ENCODE results near the gene KLC1.
A peak's percentile ranks its signal among the peaks of the same experiment; 100 is the strongest.

KLC1 gene

DNA sequence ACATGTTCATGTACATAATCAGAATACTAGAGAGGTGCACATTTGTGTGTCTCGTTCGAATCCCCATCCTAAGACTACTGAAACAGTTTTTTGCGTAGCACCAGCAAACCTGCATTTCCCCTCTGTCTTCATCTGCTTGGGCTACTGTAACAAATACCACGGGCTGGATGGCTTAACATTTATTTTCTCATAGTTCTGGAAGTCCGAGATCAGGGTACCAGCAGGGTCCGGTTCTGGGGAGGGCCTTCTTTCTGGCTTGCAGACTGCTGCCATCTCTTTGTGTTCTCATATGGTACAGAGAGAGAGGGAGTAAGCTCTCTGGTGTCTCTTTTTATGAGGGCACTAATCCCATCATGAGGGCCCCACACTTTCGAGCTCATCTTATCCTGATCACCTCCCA, 30.6 kb downstream of the KLC1 start:
- no peak for DNase-seq (ENCODE audit: low read depth)

DNA sequence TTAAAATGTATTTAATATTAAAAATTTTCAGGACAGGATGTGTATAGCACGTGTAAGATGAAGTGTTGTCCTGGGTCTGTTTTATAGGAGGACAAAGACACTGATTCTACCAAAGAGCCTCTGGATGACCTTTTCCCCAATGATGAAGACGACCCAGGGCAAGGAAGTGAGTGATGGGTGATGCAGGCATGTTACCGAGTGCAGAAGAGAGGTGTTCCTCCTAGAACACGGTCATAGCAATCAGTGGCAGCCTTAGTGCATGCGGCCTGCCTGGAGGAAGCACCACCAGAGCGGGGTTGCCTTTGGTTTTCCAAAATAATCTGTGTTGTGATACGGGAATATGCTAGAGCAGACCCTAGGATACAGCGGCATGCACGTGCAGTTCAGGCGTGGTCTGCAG, 33.0 kb downstream of the KLC1 start:
- DNase-seq (ENCODE audit: low read depth), result no peak

DNA sequence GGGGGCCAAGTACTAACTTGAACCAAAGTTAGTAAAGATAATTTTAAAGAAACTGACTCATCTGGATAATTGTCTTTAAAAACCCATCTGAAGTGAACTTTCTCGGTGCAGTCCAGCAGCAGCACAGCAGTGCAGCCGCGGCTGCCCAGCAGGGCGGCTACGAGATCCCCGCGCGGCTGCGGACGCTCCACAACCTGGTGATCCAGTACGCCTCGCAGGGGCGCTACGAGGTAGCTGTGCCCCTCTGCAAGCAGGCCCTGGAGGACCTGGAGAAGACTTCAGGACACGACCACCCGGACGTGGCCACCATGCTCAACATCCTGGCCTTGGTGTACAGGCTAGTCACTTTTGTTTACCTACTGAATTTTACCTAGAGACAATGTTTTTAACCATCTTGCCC, 33.6 kb downstream of the KLC1 start:
- no peak for DNase-seq (ENCODE audit: low read depth)

DNA sequence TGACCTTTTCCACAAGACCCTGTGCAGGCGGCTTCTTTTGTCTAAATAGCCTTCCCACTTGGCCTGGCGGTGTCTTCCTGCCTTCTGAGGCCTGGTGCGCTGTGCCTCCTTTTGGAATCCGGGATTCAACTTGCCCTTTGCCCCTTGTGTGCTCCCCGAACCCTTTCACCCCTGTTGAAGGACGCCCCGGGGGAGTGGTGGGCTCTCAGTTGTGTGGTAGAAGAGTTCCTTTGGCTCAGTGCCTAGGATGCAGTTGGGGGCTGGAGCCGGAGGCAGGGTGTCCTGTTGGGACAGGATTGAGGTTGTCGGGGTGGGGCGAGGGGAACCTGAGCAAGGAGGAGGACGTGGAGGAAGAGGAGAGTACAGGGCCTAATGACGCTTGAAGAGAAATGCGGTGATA, 34.5 kb downstream of the KLC1 start:
- DNase-seq (ENCODE audit: low read depth), result no peak

DNA sequence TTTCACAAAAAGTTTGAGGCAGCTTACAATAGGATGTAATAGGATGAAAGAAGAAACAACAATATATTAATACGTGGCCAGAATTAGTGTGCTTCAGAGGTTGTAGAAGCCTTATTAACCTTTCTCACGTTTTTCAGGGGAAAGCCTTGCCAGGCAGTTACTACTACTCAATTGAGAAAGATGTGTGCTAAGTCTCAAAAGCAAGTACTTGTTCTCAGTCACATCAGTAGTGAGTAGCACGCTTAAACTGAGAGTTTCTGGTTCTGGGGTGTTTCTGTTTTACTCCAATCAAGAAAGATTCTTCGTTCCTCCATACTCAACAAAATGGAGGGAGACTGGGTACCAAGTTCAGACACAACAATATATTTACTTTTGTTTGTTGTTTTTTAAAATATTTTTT, 38.7 kb downstream of the KLC1 start:
- DNase-seq (ENCODE audit: low read depth), result no peak

DNA sequence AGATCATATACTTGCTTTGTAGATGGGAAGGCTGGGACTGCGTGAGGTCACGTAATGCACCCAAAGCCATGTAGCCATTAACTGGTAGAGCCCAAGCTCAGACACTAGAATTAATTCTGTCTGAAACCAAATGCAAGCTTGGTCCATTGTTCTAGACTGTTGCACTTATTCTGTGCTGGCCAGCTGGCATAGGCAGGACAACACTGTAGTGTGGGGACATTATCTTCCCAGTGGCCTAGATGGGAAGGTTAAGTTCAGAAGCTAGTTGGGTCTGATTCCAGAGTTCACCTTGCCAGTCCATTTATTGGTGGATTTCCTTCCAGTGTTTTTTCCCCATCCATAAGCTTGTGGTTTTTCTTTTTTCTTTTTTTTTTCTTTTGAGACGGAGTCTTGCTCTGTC, 39.1 kb downstream of the KLC1 start:
- no peak for DNase-seq (ENCODE audit: low read depth)

DNA sequence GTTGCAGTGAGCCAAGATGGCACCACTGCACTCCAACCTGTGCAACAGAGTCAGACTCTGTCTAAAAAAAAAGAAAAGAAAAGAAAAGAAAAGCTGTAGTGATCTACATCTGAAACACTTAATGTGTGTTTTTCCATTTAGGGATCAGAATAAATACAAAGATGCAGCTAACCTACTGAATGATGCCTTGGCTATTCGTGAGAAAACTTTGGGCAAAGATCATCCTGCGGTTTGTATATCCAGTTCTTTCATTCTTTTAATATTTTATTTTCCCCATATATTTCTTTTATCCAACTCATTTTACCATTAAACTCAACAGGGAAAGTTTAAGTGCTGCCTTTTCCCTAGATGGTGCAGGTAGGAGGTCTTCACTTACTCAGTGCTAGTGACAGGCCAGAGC, 40.4 kb downstream of the KLC1 start:
- DNase-seq (ENCODE audit: low read depth), result no peak

DNA sequence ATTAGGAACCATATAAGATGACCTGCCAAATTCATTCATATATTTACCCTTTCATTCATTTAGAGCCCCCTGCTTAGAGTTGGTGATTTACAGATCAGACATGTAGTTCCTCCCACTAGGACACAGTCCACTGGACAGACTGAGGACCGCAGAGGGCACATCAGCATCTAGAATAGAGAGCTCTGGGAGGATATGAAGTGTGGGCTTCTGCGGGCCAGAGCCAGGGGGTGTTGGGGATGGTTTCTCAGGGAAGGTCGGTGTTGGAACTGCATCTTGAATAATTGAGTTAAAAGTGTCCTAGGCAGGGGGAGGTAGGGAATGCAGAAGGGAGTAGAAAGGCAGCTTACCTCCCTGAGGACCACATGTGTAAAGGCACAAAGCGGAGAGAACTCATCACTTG, 42.9 kb downstream of the KLC1 start:
- DNase-seq (ENCODE audit: low read depth), result no peak

DNA sequence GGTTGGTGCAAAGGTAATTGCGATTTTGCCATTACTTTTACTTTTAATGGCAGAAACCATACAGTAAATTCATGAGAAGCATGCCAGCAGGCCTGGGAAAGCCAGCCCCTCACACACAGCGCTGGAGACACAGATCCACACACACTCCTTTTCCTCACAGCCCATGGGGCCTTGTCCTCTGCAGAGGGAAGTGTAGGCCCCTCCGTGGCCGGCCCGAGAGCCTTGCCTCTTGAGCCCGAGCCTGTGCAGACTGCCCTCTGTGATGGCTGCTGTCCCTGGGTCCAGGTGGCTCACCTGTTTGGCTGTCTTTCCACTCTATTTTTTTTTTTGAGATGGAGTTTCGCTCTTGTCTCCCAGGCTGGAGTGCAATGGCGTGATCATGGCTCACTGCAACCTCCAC, 46.9 kb downstream of the KLC1 start:
- no peak for DNase-seq (ENCODE audit: low read depth)

DNA sequence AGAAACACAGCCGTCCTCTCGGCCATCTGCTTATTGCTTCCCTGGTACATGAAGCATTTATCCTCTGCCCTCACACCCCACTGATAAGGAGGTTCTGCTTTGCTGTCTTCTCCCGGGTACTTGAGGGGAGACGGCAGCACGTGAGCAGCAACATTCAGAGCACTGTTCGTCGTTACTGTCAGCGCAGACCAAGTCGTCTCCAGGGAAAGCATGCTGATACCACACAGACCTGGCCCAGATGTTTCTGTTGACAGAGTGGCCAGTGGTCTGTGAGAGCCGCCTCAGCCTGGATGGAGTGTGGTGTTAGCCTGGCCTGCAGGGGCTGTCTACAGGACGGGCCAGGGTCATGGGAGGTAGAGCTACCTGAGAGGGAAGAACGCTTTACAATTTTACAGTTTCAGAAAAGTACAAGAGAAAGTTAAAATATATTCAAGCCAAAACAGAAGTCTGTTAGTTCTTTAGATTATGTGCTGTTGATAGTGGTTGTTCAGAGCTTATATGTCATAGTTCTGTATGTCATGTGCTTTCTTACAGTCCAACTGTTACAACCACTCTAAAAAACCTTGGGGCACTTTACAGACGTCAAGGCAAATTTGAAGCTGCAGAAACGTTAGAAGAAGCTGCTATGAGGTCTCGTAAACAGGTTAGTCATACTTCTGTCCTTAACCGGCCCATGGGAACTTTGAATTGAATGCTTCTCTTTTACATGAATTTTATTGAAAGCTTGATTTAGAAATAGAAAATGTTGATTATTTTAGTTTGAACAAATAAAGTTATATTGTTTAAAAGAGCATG, 48.1 kb downstream of the KLC1 start:
- DNase-seq (ENCODE audit: low read depth), result no peak

DNA sequence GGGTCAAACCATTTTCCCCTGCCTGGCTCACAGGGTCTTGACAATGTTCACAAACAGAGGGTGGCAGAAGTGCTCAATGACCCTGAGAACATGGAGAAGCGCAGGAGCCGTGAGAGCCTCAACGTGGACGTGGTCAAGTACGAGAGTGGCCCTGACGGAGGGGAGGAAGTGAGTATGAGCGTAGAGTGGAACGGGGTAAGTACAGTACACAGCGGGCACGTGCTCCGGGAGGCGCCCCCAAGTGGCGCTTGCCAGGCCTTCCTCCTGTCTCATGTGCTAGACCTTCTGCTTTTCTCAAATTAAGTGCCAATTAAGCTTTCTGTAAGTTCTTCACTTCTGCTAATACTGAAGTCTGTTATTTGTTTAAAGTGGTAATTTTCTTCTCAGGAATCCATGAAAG, 50.3 kb downstream of the KLC1 start:
- peak; percentile 15 for DNase-seq (ENCODE audit: low read depth)

DNA sequence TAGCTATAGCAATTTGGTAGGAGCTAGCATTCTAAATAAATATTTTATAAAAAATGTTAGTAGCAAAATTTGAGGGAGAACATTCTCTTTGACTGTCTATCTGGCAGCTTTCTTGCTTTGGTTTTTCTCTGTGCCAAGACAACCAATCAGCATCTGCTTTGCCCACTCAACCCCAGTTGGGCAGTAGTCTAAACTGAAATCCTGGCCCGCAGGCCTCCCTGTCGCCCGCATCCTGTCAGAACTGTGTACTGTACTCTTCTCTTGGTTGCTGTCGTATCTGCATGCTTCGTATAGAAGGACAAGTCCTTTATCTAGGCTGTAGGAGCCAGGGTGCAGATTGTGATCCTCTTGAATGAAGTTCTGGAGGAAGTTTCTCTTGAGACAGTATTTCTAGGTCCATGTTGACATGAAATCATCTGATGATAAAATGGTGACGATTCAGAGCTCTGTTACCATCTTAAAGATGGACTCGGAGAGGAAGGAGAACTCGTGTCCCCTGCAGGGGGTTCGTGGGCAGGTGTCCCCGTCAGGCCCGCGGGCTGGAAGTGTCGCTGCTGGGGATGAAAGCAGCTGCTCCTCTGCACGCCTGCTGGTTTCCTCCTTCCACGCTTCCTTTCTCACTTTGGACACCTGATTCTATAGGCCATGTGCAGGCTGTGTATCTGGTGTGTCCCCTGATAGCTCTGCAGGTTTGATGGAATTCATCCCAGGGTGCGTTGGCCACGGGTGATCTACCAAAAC, 51.6 kb downstream of the KLC1 start:
- DNase-seq (ENCODE audit: low read depth), result no peak

DNA sequence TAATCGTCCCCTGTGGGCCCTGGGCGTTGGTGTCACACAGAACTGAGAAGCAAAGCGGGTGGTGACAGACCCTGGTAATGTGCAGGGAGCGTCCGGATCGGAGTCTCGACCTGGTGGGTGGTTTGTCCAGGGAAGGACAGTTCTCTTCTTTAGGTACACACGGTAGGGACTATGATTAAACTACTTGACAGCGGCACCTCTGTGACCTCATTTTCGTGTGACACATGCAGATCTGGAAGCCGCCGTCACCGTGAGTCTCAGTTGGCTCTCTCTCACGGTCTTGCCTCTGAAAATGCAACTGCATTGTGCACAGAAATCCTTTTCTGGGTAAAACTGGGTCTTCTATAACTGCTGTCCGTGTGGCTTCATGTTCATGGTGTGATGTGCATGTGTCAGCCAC, 54.1 kb downstream of the KLC1 start:
- no peak for DNase-seq (ENCODE audit: low read depth)

DNA sequence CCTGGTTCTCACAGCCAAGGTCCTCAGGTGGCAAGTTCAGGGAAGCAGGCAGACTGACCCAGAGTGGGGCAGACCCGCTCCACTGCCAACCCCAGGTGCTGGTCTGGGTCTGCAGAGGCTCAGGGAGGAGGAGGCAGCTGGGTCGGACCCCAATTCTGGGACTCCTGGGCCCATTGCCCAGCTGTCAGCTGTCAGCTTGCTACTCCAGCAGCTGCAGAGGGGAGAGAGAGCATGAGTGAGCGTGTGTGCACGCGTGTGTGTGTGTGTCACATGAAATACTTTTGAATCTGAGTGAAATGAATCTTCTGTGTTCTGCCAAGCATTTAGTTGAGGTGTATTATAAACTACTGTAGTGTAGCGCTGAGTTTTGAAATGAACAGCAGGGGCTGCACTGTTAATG, 55.5 kb downstream of the KLC1 start:
- DNase-seq (ENCODE audit: low read depth), result no peak

DNA sequence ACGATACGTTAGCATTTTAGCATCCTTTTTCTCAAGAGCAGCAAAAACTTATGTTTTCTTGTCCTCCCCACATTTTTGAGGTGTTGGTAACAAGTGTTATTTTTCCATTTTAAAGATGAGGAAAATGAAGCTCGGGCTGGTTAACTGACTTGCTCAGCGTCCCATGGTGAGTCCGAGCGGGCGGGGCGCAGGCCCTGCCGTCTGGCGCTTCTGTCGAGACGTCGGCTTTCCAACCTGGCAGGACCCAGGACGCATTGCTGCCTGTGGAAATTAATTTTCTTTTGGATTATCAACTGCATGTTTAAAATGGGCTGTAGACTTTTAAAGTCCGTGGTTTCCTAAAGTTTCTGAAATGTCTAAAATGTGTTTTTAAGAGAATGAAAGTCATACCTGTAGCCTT, 55.9 kb downstream of the KLC1 start:
- no peak for DNase-seq (ENCODE audit: low read depth)

DNA sequence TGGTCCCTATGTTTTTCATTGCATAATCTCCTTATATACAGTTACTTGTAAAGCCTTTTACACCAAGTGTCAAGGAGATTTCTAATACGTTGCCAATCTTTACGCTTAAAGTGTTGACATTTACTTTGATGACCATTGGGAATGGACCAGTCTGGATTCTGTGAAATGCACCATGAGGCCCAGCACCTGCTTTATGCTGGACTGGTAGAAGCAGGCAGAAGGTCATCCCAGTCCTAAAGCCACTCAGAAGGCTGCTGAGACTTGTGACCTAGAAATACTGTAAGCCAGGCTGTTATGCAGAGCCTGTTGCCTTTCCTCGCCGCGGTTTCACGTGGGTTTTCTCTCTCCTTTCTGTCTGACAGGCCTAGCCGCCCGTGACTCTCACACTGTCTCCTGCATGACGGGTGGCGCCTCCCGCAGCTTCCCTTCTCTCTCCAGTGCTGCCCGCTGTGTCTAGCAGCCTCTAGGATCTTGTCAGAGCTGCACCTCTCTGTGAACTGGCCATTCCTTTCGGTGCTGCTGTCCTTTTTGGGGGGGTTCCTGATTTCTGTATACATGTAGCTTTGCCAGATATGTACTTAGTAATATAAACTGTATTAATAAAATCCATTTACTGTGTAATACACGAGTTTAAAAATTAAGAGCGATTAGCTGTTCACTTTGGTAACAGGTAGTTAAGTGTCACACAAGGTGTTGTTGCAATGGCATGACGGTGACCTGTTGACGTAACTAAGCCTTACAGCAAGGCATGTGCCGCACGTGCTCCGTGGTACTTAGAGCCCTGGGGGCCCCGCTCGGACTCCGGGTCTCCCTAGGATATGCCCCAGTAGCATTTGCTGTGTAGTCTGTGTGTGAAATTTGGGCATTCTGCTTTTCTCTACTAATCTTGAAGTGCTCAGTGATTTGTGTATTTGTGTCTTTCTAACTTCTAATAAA, 56.5 kb downstream of the KLC1 start:
- DNase-seq (ENCODE audit: low read depth), result no peak

DNA sequence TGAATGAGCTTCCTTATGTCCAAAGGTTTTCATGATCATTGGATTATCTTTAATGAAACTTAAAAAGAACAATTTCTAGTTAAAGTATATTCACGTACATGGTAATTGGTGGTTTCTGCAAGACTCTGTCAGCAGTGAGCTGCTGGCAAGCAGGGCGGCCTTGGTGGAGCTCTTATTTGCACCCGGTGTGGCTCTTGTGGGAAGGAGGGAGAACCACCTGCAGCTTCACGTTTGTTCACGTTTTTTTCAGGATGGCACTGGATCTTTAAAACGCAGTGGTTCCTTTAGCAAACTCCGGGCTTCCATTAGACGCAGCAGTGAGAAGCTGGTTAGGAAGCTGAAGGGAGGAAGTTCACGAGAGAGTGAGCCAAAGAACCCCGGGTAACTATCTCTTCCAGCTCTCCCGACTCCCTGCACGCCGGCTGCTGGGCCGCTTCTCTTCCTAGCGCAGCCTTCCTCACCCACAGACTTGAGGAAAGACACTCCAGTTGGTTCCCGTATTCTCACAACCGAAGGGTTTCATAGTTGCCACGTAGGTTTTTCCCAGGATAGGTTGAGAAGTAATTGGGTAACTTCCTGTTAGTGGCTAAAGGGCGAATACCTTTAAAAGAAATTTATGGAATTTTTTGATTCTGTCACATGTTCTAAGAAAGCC, 57.9 kb downstream of the KLC1 start:
- no peak for DNase-seq (ENCODE audit: low read depth)

DNA sequence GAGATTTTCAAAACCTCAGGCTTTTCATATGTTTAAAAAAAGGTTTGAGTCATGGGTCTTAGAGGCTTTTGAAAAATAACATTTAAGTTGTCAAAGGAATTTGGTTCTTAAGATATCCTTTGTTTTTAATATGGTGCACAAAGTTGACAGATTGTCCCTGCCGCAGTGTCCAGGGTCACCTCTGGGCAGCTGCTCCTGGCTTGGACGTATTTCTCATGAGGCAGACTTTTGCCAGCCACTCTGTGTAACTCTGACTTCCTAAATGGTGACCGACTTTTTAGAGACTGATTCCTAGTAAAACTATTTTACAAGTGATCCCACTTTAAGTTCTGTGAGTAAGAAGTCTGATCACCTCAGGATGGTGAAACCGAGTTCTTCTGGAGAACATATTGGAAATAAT, 58.7 kb downstream of the KLC1 start:
- DNase-seq (ENCODE audit: low read depth), result no peak

DNA sequence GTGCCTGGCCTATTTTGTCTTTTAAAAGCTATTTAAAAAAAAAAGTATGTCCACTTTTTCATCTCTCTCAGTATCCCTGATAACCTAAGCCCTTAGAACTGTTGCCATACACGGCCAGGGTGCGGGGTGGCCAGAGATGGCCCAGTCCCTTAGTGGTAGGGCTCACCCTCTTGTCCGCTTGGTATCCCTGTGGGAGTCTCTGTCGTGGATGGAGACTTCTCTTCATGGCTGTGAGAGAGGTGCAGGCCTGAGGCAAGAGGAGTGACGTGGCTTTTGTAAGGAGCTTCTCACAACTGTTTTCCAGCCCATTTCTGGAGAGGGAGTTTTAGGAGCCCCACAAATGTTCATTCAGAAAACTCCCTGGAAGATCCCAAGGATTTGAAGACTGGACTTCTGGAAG, 59.4 kb downstream of the KLC1 start:
- DNase-seq (ENCODE audit: low read depth), result no peak

DNA sequence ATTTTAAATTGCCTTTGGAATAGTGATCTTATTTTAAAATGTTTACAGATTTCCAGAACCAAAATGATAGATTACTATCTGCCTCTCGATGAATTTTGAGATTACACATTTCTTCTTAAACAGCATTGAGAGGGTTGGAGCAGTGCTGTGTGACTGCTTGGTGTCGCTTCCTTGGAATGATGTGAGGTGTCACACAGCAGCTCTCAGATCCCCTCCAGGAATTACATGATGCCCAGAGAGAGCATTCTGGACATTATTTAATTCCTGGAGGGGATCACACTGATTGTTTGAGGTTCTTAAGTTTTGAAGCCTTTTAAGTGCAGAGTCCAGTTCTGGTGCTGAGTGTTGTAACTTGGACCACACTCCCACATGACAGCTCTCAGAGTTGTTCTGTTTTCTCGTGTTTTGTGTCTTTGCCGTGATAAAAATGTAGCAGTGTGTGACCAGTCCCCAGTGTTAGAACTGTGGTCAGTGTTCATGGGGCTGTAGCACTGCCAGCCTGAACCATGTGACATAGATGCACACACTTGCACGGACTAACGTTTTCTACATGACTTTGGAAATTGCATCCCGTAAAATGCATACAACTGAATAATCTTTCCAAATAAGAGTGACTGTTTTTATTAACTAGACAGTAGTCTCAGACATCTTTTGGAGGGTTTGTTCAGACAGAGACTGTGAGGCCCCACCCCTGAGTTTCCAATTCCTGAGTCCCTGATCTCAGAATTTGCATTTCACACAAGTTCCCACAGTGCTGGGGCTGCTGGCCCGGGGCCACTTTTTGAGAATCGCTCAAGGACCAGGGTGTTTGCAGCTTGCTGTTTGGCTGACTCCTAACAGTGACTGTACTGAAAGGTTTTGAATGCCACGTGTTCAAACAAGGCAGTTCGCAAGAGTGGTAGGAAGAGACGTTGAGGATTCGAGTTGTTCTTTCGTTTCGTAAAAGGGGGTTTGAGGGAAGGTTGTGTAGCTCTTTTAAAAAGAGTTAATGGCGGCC, 60.2 kb downstream of the KLC1 start:
- DNase-seq (ENCODE audit: low read depth), result no peak

DNA sequence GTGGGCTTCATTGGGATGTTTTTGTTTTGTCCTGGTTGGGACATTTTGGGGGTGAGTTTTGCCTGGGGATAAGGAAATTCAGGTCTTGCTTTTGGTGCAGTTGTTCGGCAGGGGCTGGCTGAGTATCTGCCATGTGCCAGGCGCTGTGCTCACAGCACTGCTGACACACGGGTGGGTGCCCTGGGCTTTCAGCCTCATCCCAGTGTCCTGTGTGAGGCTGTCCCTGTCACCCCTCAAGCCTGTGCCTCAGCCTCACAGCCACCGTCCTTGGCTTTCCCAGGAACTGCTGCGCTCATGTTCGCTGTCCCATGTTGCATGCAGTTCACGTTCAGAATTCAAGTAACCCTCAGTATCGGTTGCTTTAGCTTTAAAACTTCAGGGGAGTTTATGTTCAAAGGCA, 61.3 kb downstream of the KLC1 start:
- DNase-seq (ENCODE audit: low read depth), result no peak

Measured in CMK (cell line).